SU-DHL-6 (cell line): ENCODE measurements around the gene LXN.

Source experiments
- EZH2phosphoT487 ChIP-seq: fragments of 200-600 bp; sonication (generic), shearing (Covaris generic); conservative IDR thresholded peaks from 2 replicates; pipeline ENCODE4 v1.6.1; 2018; ENCODE audit warnings: mild to moderate bottlenecking, antibody characterized with exemption, low read length, moderate library complexity, mixed read lengths
- TF ChIP-seq, protein P1 (sequence below): fragments of 200-600 bp; sonication (generic); IDR thresholded peaks from one replicate; pipeline ENCODE4 v1.5.1; 2017; ENCODE audit warnings: antibody characterized with exemption, mild to moderate bottlenecking, low read length, moderate library complexity; ENCODE audit not compliant: insufficient read depth, poor library complexity, severe bottlenecking

DNA sequence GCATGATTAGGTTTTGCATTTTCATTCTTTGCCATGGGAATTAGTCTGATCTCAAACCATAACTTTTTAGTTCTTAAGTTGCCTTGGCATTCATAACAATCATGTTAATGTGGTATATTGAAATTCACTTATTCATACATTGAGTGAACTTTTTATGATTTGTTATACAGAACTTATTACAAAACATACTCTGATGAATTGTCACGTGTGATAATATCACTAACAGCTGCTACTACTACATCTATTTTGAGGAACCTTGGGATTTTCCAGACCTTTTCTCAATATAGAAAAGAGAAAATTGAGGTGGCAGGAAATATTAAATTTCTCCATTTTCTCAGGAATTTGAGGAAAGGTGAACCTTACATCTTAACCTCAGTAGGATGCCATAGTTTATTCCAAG, 9.2 kb downstream of the LXN start:
- TF ChIP-seq, protein P1, sequence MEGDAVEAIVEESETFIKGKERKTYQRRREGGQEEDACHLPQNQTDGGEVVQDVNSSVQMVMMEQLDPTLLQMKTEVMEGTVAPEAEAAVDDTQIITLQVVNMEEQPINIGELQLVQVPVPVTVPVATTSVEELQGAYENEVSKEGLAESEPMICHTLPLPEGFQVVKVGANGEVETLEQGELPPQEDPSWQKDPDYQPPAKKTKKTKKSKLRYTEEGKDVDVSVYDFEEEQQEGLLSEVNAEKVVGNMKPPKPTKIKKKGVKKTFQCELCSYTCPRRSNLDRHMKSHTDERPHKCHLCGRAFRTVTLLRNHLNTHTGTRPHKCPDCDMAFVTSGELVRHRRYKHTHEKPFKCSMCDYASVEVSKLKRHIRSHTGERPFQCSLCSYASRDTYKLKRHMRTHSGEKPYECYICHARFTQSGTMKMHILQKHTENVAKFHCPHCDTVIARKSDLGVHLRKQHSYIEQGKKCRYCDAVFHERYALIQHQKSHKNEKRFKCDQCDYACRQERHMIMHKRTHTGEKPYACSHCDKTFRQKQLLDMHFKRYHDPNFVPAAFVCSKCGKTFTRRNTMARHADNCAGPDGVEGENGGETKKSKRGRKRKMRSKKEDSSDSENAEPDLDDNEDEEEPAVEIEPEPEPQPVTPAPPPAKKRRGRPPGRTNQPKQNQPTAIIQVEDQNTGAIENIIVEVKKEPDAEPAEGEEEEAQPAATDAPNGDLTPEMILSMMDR = no peak
- TF ChIP-seq EZH2phosphoT487 = no peak
